Lower leg skin (tissue), 4 donors: Measurements from ENCODE around the gene KREMEN1. TPM values are rescaled to one million over a fixed set of nuclear protein-coding genes. Genes with fewer than 3 reads are reported as not detected.

Source experiments
- DNase-seq, 2 donors: peaks; one replicate each; pipeline ENCODE4 v3.0.0-alpha.2; 2019; ENCODE audit warnings: low spot score in 2 of 2
- H3K4me3 ChIP-seq: fragments of 200-600 bp; sonication (generic); 2 replicates; pipeline ENCODE4 v1.5.1; 2017; ENCODE audit warnings: mild to moderate bottlenecking, low read depth; ENCODE audit not compliant: poor library complexity, severe bottlenecking
- CTCF ChIP-seq, 3 donors: fragments of 450-650 bp; IDR thresholded peaks; one replicate each; pipeline ENCODE4 v1.5.1; 2016; ENCODE audit warnings: antibody characterized with exemption in 3 of 3, mild to moderate bottlenecking in 3 of 3, moderate library complexity in 2 of 3
- POLR2A ChIP-seq, 2 donors: fragments of 450-650 bp; IDR thresholded peaks; one replicate each; pipeline ENCODE4 v1.6.1; 2016 to 2017; ENCODE audit warnings: antibody characterized with exemption in 2 of 2, mild to moderate bottlenecking in 1 of 2, moderate library complexity in 1 of 2
- WGBS, 2 donors: methylation state at CpG; one replicate each; pipeline ENCODE4 v1.1.5; 2018; 5-methylcytosine and 5-hydroxymethylcytosine counted together
- intact Hi-C: fragments of 100-400 bp; cut with DNase I; formaldehyde crosslinking; loops from one replicate; pipeline ENCODE4 v1.15.0; 2023; ENCODE audit warnings: low total_unique reads
- total RNA-seq, 4 donors: library from RNA; depleted of rRNA; stranded (reverse); fragments of >200 nt; gene quantifications; one replicate each; pipeline ENCODE4 v1.1.0, GENCODE V29; 2016

The KREMEN1 gene
- total RNA-seq, 4 donors from 2014 or later: 28.8 to 52.0 (median 48.0) TPM

GRCh38 chr22:29208879-29209623 is 136.2 kb downstream of the KREMEN1 start:
- no peak for DNase-seq
- intact Hi-C loops: no loop called here
- TF ChIP-seq CTCF (IDR thresholded peaks at IDR 0.05): no peak
- TF ChIP-seq POLR2A (IDR thresholded peaks at IDR 0.05): no peak
- 70% methylated on average over 16 to 17 of the region's 17 CpGs for WGBS, 2 donors
- H3K4me3 ChIP-seq: no peak overlapping the region

GRCh38 chr22:29209624-29209929 is 136.7 kb downstream of the KREMEN1 start:
- H3K4me3 ChIP-seq: no peak overlapping the region
- 67 to 74% methylated on average over 3 of the region's 3 CpGs for WGBS, 2 donors
- no peak for DNase-seq
- TF ChIP-seq POLR2A (IDR thresholded peaks at IDR 0.05) (no peak), CTCF (IDR thresholded peaks at IDR 0.05) (no peak)
- intact Hi-C loops: no loop called here

- H3K4me3 ChIP-seq: no peak overlapping the region
- intact Hi-C loops: no loop called here
- no peak for DNase-seq
- WGBS, 2 donors: 78 to 90% methylated on average over 11 of the region's 11 CpGs
- TF ChIP-seq CTCF (IDR thresholded peaks at IDR 0.05): no peak
- no peak for TF ChIP-seq POLR2A (IDR thresholded peaks at IDR 0.05)
Observed at GRCh38 chr22:29211066-29211465, 138.2 kb downstream of the KREMEN1 start.

GRCh38 chr22:29211466-29211865 is 138.6 kb downstream of the KREMEN1 start:
- intact Hi-C loops: no loop called here
- H3K4me3 ChIP-seq: no peak overlapping the region
- WGBS, 2 donors: 93% methylated on average over 9 of the region's 9 CpGs
- no peak for TF ChIP-seq POLR2A (IDR thresholded peaks at IDR 0.05)
- TF ChIP-seq CTCF (IDR thresholded peaks at IDR 0.05): no peak
- DNase-seq: no peak

GRCh38 chr22:29212743-29213142 is 139.9 kb downstream of the KREMEN1 start:
- WGBS, 2 donors: 82 to 84% methylated on average over 11 of the region's 11 CpGs

More at GRCh38 chr22:29212743-29213142, 139.9 kb downstream of the KREMEN1 start:
- no peak for TF ChIP-seq CTCF (IDR thresholded peaks at IDR 0.05)
- no peak for TF ChIP-seq POLR2A (IDR thresholded peaks at IDR 0.05)
- no peak for DNase-seq
- no peak overlapping the region for H3K4me3 ChIP-seq
- intact Hi-C loops: no loop called here
